Gastroesophageal sphincter (tissue), 4 donors: Measurements from ENCODE around the gene SERPINB6. TPM values are rescaled to one million over a fixed set of nuclear protein-coding genes. Genes with fewer than 3 reads are reported as not detected.

Experiments
- ATAC-seq: fragments of 150-250 bp; one replicate; pipeline ENCODE4 v1.9.1; 2016; ENCODE audit warnings: mild to moderate bottlenecking, moderate library complexity
- H3K27ac ChIP-seq, 4 donors: fragments of 200-600 bp; sonication (generic) in 3 of 4; 1 replicate in 3 of 4; 2 replicates in 1 of 4; pipeline ENCODE4 v1.5.1; 2016 to 2019
- H3K27me3 ChIP-seq: fragments of 200-600 bp; sonication (generic); one replicate; pipeline ENCODE4 v1.5.1; 2019
- H3K36me3 ChIP-seq, 2 donors: fragments of 200-600 bp; sonication (generic); one replicate each; pipeline ENCODE4 v1.5.1; 2019; ENCODE audit warnings: control low read depth in 1 of 2
- H3K4me1 ChIP-seq, 3 donors: fragments of 200-600 bp; sonication (generic); 1 replicate in 2 of 3; 2 replicates in 1 of 3; pipeline ENCODE4 v1.5.1; 2016 to 2019; ENCODE audit warnings: control low read depth in 2 of 3
- H3K4me3 ChIP-seq, 2 donors: fragments of 200-600 bp; sonication (generic); one replicate each; pipeline ENCODE4 v1.5.1; 2019; ENCODE audit warnings: mild to moderate bottlenecking in 1 of 2, moderate library complexity in 1 of 2
- H3K9me3 ChIP-seq, 3 donors: fragments of 200-600 bp; sonication (generic); one replicate each; pipeline ENCODE4 v1.5.1; 2017 to 2019; ENCODE audit warnings: control low read depth in 2 of 3
- CTCF ChIP-seq, 4 experiments: fragments of 200-600 bp in 2 of 4; fragments of 450-650 bp in 2 of 4; sonication (generic) in 1 of 4; IDR thresholded peaks; one replicate each; pipeline ENCODE4 v1.5.1; 2017 to 2019; ENCODE audit warnings: antibody characterized with exemption in 4 of 4, mild to moderate bottlenecking in 2 of 4, moderate library complexity in 2 of 4
- EP300 ChIP-seq: sonication (generic); formaldehyde crosslinking; IDR thresholded peaks from one replicate; pipeline ENCODE4 v1.6.1; 2017; ENCODE audit warnings: antibody characterized with exemption, mild to moderate bottlenecking
- POLR2A ChIP-seq, 2 donors: fragments of 450-650 bp; IDR thresholded peaks; one replicate each; pipeline ENCODE4 v1.6.1; 2017; ENCODE audit warnings: antibody characterized with exemption in 2 of 2, mild to moderate bottlenecking in 2 of 2, moderate library complexity in 1 of 2
- POLR2AphosphoS5 ChIP-seq: sonication (generic); formaldehyde crosslinking; IDR thresholded peaks from one replicate; pipeline ENCODE4 v1.6.1; 2017; ENCODE audit warnings: antibody characterized with exemption
- WGBS, 2 donors: methylation state at CpG; one replicate each; pipeline ENCODE4 v1.1.5; 2018; ENCODE audit warnings: low coverage in 1 of 2; 5-methylcytosine and 5-hydroxymethylcytosine counted together
- total RNA-seq, 4 donors: library from RNA; depleted of rRNA; stranded (reverse); fragments of >200 nt; gene quantifications; one replicate each; pipeline ENCODE4 v1.1.0, GENCODE V29; 2016

The SERPINB6 gene
- total RNA-seq: 100 to 1,000 TPM; 130 to 154 (median 143) TPM

- no peaks in the 10 kb centered on the region for H3K9me3 ChIP-seq
- H3K36me3 ChIP-seq: no peaks in the 10 kb centered on the region
- WGBS, 2 donors: 1% methylated on average over 10 of the region's 63 CpGs; no CpG with 5 or more reads in 1 of the 2 donors
- TF ChIP-seq POLR2A (IDR thresholded peaks at IDR 0.05) (peak in 1 of 2 donors; percentile 44), EP300 (no peak), CTCF (IDR thresholded peaks at IDR 0.05) (peak in 1 of 4 experiments; percentile 11), POLR2AphosphoS5 (peak; percentile 53)
- peak within 1 kb of the TSS; percentile 58 to 80 for H3K4me3 ChIP-seq
- no peaks in the 10 kb centered on the region for H3K27me3 ChIP-seq
- H3K4me1 ChIP-seq: peaks cover 0 to 53% (median 4%) of the 10 kb centered on the region in 3 donors
- peak within 1 kb of the TSS; percentile 91 to 99 (median 96) for H3K27ac ChIP-seq
- ATAC-seq: peak; percentile 83
Measured at GRCh38 chr6:2971420-2972218, at the start of gene SERPINB6. Gene SERPINB6 (minus strand): TSS chr6:2971567. CDS start chr6:2959332, 12,235 bp downstream.

GRCh38 chr6:3019749-3020320 lies 48.5 kb upstream of the SERPINB6 start:
- 94 to 100% methylated on average over 3 to 6 of the region's 6 CpGs for WGBS, 2 donors
- no peaks in the 10 kb centered on the region for H3K9me3 ChIP-seq
- peaks cover 0 to 55% of the 10 kb centered on the region in 2 donors for H3K36me3 ChIP-seq
- TF ChIP-seq EP300 (no peak), POLR2AphosphoS5 (no peak), POLR2A (IDR thresholded peaks at IDR 0.05) (no peak), CTCF (IDR thresholded peaks at IDR 0.05) (no peak)
- H3K27me3 ChIP-seq: no peaks in the 10 kb centered on the region
- no peak overlapping the region for H3K27ac ChIP-seq
- H3K4me3 ChIP-seq: no peak overlapping the region
- no peak for ATAC-seq
- H3K4me1 ChIP-seq: peaks cover 0 to 32% (median 9%) of the 10 kb centered on the region in 3 donors

- H3K27me3 ChIP-seq: no peaks in the 10 kb centered on the region
- no peak overlapping the region for H3K4me3 ChIP-seq
- no peaks in the 10 kb centered on the region for H3K9me3 ChIP-seq
- no peak for ATAC-seq
- peaks cover 0 to 63% of the 10 kb centered on the region in 2 donors for H3K36me3 ChIP-seq
- no peak for TF ChIP-seq EP300
- no peak for TF ChIP-seq POLR2AphosphoS5
- no peak for TF ChIP-seq POLR2A (IDR thresholded peaks at IDR 0.05)
- TF ChIP-seq CTCF (IDR thresholded peaks at IDR 0.05): no peak
- H3K27ac ChIP-seq: no peak overlapping the region
- WGBS, 2 donors: 71 to 75% methylated on average over 1 of the region's 1 CpG
- peaks cover 0 to 24% (median 3%) of the 10 kb centered on the region in 3 donors for H3K4me1 ChIP-seq
Measured at GRCh38 chr6:3019065-3019464, 47.7 kb upstream of the SERPINB6 start.

GRCh38 chr6:3017304-3017703 lies 45.9 kb upstream of the SERPINB6 start:
- TF ChIP-seq CTCF (IDR thresholded peaks at IDR 0.05) (no peak), POLR2A (IDR thresholded peaks at IDR 0.05) (no peak), EP300 (no peak)
- no peak for ATAC-seq
- WGBS, 2 donors: 100% methylated on average over 3 of the region's 9 CpGs; no CpG with 5 or more reads in 1 of the 2 donors
- Histone ChIP-seq H3K27me3 (no peaks in the 10 kb centered on the region), H3K9me3 (no peaks in the 10 kb centered on the region), H3K4me1 (peaks cover 0 to 6% (median 0%) of the 10 kb centered on the region in 3 donors), H3K4me3 (no peak overlapping the region), H3K36me3 (peaks cover 0 to 78% of the 10 kb centered on the region in 2 donors), H3K27ac (no peak overlapping the region)
